Measurements from ENCODE around the gene PRMT7.

The PRMT7 gene

DNA sequence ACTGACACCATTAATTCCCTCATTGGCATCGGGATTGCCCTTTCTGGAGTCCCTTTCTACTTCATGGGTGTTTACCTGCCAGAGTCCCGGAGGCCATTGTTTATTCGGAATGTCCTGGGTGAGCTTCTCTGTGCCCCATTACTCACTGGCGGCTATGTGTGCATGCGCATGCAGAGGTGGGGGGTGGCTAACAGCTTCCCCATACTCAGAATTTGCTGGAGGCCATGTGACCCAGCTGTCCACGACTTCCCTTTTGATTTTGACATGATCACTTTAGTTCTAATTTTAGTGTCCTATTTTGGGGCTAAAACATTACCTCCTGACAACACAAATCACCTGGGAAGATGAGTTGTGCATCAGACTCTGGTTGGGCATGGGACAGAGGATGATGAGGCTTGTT is 14.1 kb upstream of the PRMT7 start:
- H3K4me3 ChIP-seq (ENCODE audit: low read depth, low read length): no peak overlapping the region
- TF ChIP-seq, protein P1, sequence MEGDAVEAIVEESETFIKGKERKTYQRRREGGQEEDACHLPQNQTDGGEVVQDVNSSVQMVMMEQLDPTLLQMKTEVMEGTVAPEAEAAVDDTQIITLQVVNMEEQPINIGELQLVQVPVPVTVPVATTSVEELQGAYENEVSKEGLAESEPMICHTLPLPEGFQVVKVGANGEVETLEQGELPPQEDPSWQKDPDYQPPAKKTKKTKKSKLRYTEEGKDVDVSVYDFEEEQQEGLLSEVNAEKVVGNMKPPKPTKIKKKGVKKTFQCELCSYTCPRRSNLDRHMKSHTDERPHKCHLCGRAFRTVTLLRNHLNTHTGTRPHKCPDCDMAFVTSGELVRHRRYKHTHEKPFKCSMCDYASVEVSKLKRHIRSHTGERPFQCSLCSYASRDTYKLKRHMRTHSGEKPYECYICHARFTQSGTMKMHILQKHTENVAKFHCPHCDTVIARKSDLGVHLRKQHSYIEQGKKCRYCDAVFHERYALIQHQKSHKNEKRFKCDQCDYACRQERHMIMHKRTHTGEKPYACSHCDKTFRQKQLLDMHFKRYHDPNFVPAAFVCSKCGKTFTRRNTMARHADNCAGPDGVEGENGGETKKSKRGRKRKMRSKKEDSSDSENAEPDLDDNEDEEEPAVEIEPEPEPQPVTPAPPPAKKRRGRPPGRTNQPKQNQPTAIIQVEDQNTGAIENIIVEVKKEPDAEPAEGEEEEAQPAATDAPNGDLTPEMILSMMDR (IDR thresholded peaks at IDR 0.05; ENCODE audit: low read depth, low read length): no peak
- in situ Hi-C loops (cut with HindIII; ENCODE audit: low sequenced_read_pairs): no loop called here
- DNase-seq (ENCODE audit: low read depth, low spot score): no peak

GRCh38 chr16:68297908-68298307 is 12.9 kb upstream of the PRMT7 start:
- no peak overlapping the region for H3K4me3 ChIP-seq (ENCODE audit: low read depth, low read length)
- in situ Hi-C loops (cut with HindIII; ENCODE audit: low sequenced_read_pairs): no loop called here
- no peak for DNase-seq (ENCODE audit: low read depth, low spot score)
- TF ChIP-seq, protein P1 (IDR thresholded peaks at IDR 0.05; ENCODE audit: low read depth, low read length): no peak

DNA sequence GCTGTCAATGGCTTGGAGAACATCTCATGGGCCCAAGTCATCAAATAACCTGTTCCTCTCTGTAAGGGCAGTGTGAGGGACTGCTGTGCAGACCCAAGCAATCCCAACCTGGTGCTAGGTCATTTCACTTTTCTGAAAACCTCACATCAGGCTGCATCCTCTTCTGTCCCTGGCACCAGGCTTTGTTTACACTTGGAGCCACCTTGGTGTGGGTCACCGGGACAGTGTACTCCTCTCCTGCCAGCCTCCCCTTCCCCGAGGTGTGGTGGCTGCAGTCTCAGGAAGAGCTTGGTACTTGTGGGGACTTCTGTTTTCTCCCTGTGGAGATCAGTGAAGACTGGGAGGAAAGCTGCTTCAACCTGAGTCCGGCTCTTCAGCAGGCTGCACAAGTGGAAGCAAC is 12.5 kb upstream of the PRMT7 start:
- TF ChIP-seq, protein P1 (IDR thresholded peaks at IDR 0.05; ENCODE audit: low read depth, low read length): no peak
- in situ Hi-C loops (cut with HindIII; ENCODE audit: low sequenced_read_pairs): no loop called here
- DNase-seq (ENCODE audit: low read depth, low spot score): no peak
- no peak overlapping the region for H3K4me3 ChIP-seq (ENCODE audit: low read depth, low read length)

- H3K4me3 ChIP-seq (ENCODE audit: low read depth, low read length): no peak overlapping the region
- DNase-seq (ENCODE audit: low read depth, low spot score): peak; percentile 59
- in situ Hi-C loops (cut with HindIII; ENCODE audit: low sequenced_read_pairs): no loop called here
- TF ChIP-seq, protein P1 (IDR thresholded peaks at IDR 0.05; ENCODE audit: low read depth, low read length): no peak
These were observed 11.8 kb upstream of the PRMT7 start for GRCh38 chr16:68298907-68299561.

DNA sequence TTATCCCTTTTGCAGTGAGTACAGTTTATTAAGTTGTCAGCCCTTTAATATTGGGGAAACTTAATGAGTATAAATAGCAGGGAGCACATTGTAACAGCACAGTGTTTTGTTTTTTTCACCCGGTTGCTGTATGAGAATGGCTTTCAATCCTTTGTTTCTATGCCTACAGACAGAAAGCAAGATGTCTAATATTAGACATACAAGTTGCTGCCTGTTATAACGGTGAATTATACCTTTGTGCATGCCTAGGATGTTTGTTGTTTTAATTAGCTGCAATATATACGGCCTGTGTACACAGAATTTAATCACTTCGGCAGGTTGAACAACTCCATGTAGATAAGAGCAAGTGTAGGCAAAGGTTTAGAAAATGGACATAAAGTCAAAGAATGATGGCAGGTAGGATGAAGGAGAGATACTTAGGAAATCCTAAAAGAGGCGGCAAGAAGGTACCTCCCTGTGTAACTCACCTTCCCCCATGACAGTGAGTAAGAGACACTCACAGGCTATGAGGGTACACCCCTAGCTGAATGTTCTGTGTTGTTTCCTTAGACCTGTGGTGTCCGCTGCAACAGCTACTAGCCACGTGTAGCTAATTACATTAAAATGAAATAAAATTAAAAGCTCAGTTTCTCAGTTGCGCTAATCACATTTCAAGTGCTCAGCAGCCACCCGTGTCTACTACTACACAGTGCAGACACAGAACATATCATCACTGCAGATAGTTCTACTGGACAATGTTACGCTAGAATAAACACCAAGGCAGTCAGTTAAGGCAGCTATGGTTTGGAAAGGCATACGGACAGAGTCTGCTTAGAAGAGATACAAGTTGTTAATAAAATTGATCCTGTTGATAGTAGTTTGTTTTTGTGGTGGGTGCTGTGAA is 11.0 kb upstream of the PRMT7 start:
- no peak overlapping the region for H3K4me3 ChIP-seq (ENCODE audit: low read depth, low read length)
- TF ChIP-seq, protein P1 (IDR thresholded peaks at IDR 0.05; ENCODE audit: low read depth, low read length): no peak
- in situ Hi-C loops (cut with HindIII; ENCODE audit: low sequenced_read_pairs): no loop called here
- DNase-seq (ENCODE audit: low read depth, low spot score): no peak

DNA sequence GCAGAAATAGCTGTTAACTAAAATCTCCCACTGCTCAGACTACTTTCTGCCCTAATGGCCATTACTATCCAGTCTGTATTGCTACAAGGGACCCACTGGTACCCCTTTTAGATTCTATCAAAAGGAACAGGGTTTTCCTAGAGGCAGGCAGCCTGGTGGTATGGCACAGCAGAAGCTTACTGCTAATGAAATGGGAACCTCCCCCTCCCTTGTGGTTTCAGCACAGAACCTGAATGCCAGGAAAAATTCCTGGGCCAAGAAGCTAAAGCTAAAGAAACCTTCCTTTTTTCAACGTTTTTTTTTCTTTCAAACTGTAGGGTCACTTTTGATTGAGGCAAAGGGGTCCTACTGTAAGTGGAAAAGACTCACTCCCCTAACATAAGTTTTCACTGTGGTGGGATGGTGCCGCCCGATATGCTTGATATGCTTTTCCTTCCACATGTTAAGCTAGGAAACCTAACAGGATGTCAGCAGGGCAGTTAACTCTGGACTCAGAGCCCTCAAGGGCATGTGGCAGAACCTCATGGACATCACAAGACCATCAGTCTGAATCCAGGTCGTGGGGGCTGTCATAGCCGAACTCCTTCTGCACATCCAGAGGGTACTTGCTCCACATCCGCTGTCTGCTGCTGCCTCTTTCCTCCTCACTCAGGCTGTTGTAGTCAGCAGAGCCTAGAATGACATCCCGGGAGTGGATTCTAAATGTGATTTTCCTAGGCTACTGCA is 9.9 kb upstream of the PRMT7 start:
- H3K4me3 ChIP-seq (ENCODE audit: low read depth, low read length): no peak overlapping the region
- in situ Hi-C loops (cut with HindIII; ENCODE audit: low sequenced_read_pairs): no loop called here

More for the DNA sequence above, 9.9 kb upstream of the PRMT7 start:
- no peak for DNase-seq (ENCODE audit: low read depth, low spot score)
- TF ChIP-seq, protein P1 (IDR thresholded peaks at IDR 0.05; ENCODE audit: low read depth, low read length): no peak
